ENCODE measurements around the gene ZBTB24. TPM values are rescaled to one million over a fixed set of nuclear protein-coding genes. Genes with fewer than 3 reads are reported as not detected.
"Not testable (repeated sequence)": the region's sequence is repeated elsewhere in the genome, so short reads cannot be mapped to it uniquely, and the experiment has no call there.

ZBTB24 gene
- total RNA-seq, 4 donors from 2014 or later = 12.8 to 13.3 (median 12.9) TPM

DNA sequence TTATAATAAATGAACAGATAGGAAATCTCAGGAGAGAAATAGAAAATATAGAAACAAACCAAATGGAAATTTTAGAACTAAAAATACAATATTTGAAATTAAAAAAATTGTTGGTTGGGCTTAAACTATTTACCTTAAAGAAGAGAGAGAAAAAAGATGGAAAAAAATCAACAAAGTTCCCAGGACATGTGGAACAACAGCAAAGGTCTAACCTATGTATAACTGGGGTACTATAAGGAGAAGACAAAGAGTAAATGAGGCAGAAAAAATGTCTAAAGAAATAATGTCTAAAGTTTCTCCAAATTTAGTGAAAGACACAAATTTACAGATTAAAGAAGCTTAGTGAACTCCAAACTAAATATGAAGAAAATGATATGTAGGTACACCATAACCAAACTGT is 41.1 kb upstream of the ZBTB24 start:
- H3K4me1 ChIP-seq = no peaks in the 10 kb centered on the region
- H3K4me3 ChIP-seq (replicated peaks in 1 of 3) = no peak overlapping the region
- no peak for TF ChIP-seq POLR2A (IDR thresholded peaks at IDR 0.05)
- TF ChIP-seq, protein P1, sequence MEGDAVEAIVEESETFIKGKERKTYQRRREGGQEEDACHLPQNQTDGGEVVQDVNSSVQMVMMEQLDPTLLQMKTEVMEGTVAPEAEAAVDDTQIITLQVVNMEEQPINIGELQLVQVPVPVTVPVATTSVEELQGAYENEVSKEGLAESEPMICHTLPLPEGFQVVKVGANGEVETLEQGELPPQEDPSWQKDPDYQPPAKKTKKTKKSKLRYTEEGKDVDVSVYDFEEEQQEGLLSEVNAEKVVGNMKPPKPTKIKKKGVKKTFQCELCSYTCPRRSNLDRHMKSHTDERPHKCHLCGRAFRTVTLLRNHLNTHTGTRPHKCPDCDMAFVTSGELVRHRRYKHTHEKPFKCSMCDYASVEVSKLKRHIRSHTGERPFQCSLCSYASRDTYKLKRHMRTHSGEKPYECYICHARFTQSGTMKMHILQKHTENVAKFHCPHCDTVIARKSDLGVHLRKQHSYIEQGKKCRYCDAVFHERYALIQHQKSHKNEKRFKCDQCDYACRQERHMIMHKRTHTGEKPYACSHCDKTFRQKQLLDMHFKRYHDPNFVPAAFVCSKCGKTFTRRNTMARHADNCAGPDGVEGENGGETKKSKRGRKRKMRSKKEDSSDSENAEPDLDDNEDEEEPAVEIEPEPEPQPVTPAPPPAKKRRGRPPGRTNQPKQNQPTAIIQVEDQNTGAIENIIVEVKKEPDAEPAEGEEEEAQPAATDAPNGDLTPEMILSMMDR (IDR thresholded peaks at IDR 0.05) = no peak
- no peak overlapping the region for H3K27ac ChIP-seq
- DNase-seq = no peak
- H3K9me3 ChIP-seq = no peaks in the 10 kb centered on the region
- intact Hi-C loops (cut with DNase I) = loop anchor here (10.0 kb wide), 1 partner anchor 521 kb away; no protein-coding TSS in a partner anchor
- no peaks in the 10 kb centered on the region for H3K36me3 ChIP-seq
- H3K27me3 ChIP-seq = no peaks in the 10 kb centered on the region

DNA sequence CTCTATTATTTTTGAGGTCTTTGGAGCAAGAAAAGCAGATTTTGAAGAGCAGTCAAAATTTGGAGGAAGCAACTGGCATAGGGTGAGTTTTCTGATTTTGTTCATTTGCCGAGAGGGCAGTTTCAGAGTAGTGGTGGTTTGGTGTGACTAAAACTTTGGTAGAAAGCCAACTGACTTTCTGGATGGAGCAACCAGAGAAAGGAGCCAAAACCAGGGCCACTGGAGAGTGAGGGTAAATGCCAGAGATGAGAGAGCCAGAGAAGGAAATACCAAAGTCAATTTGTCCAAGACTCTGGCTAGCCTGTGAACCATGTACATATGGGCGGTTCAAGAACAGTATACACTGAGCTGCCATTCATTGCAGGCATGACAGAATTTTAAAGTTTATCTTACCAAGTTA is 40.5 kb upstream of the ZBTB24 start:
- DNase-seq = no peak
- TF ChIP-seq, protein P1 (IDR thresholded peaks at IDR 0.05) = no peak
- TF ChIP-seq POLR2A (IDR thresholded peaks at IDR 0.05) = no peak
- Histone ChIP-seq H3K27me3 (no peaks in the 10 kb centered on the region), H3K9me3 (no peaks in the 10 kb centered on the region), H3K36me3 (no peaks in the 10 kb centered on the region), H3K27ac (no peak overlapping the region), H3K4me1 (no peaks in the 10 kb centered on the region), H3K4me3 (replicated peaks in 1 of 3) (no peak overlapping the region)
- WGBS, 2 donors = 81 to 94% methylated on average over 2 of the region's 2 CpGs
- intact Hi-C loops (cut with DNase I) = loop anchor here (10.0 kb wide), 1 partner anchor 521 kb away; no protein-coding TSS in a partner anchor

DNA sequence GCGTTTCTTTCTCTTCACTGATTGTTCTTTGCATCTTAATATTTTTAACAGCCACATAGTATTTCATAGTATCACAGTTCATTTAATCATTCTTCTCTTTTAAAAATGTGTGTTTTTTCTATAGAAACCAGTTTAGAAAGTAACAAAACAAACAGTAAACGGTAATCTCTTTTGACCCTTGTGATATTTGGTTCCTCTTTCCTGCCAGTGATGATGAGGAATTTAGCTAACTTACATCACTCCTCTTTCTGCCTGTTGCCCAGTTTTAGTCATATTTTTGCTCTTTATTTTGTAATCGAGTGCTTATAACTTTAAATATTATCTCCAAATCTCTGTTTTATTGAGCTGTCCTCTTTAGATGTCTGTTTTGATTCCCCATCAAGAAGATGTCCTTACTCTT is 38.1 kb upstream of the ZBTB24 start:
- no peaks in the 10 kb centered on the region for H3K9me3 ChIP-seq
- no peak overlapping the region for H3K4me3 ChIP-seq (replicated peaks in 1 of 3)
- no peak for TF ChIP-seq POLR2A (IDR thresholded peaks at IDR 0.05)
- TF ChIP-seq, protein P1 (IDR thresholded peaks at IDR 0.05) = no peak
- H3K27ac ChIP-seq = no peak overlapping the region
- 78 to 87% methylated on average over 3 of the region's 3 CpGs for WGBS, 2 donors
- no peaks in the 10 kb centered on the region for H3K4me1 ChIP-seq
- H3K36me3 ChIP-seq = no peaks in the 10 kb centered on the region
- DNase-seq = no peak
- H3K27me3 ChIP-seq = no peaks in the 10 kb centered on the region
- intact Hi-C loops (cut with DNase I) = loop anchor here (10.0 kb wide), 1 partner anchor 524 kb away; no protein-coding TSS in a partner anchor

DNA sequence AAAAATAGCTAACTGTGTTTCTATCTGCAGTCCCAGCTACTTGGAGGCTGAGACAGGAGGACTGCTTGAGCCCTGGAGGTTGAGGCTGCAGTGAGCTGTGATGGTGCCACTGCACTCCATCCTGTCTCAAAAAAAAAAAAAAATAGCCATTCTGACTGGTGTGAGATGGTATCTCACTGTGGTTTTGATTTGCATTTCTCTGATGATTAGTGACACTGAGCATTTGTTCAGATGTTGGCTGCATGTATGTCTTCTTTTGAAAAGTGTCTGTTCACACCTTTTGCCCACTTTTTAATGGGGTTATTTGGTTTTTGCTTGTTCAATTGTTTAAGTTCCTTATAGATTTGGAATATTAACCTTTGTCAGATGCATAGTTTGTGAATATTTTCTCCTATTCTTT is 36.6 kb upstream of the ZBTB24 start:
- H3K27me3 ChIP-seq; H3K36me3 ChIP-seq; H3K4me1 ChIP-seq; DNase-seq; H3K27ac ChIP-seq; H3K9me3 ChIP-seq; H3K4me3 ChIP-seq (replicated peaks in 1 of 3): not testable (repeated sequence)
- intact Hi-C loops (cut with DNase I) = loop anchor here (10.0 kb wide), 1 partner anchor 525 kb away; no protein-coding TSS in a partner anchor

DNA sequence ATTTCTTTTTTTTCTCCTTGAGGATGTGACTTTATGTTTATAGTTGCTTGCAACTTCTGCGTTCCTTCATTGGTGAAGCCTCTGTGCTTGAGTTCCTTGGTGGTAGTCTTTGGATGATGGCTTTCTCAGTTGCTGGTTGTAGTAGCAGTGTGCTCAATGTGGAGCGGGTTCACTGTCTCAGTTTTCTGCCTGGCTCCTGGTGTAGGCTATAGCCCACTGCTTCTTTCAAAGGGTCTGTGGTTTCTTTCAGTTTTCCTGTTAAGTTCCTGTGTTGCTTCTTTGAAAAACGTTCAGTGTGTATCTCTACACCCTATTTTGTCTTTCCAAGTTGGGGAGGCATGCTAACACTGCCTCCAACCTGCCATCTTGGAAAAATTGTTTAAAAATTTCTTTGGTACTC is 33.9 kb upstream of the ZBTB24 start:
- H3K4me1 ChIP-seq = no peaks in the 10 kb centered on the region
- H3K27ac ChIP-seq = no peak overlapping the region
- intact Hi-C loops (cut with DNase I) = no loop called here
- WGBS, 2 donors = 81 to 82% methylated on average over 3 of the region's 3 CpGs
- no peaks in the 10 kb centered on the region for H3K36me3 ChIP-seq
- H3K9me3 ChIP-seq = no peaks in the 10 kb centered on the region
- TF ChIP-seq, protein P1 (IDR thresholded peaks at IDR 0.05) = no peak
- no peak for TF ChIP-seq POLR2A (IDR thresholded peaks at IDR 0.05)
- H3K4me3 ChIP-seq (replicated peaks in 1 of 3) = no peak overlapping the region
- no peak for DNase-seq
- H3K27me3 ChIP-seq = no peaks in the 10 kb centered on the region

Data from thyroid gland (tissue), 4 donors.